ENCODE measurements around the gene MTERF1.
A peak's percentile ranks its signal among the peaks of the same experiment; 100 is the strongest.
"Not testable (repeated sequence)": the region's sequence is repeated elsewhere in the genome, so short reads cannot be mapped to it uniquely, and the experiment has no call there.

Gene MTERF1

GRCh38 chr7:91898240-91898992 lies 17.9 kb upstream of the MTERF1 start:
- Histone ChIP-seq H2AK5ac (ENCODE audit: low read length, severe bottlenecking) (no peak overlapping the region), H4K8ac (ENCODE audit: low read length) (no peak overlapping the region), H3K4me3 (ENCODE audit: insufficient read depth in 1 of 2, low read depth in 1 of 2, low read length in 2 of 2) (no peak overlapping the region), H4K91ac (ENCODE audit: low read length) (no peak overlapping the region), H2BK12ac (ENCODE audit: low read length in 2 of 2) (no peak overlapping the region), H3K4ac (ENCODE audit: low read depth in 1 of 2, low read length in 2 of 2) (no peak overlapping the region), H3K9me3 (ENCODE audit: control insufficient read depth, low read length) (no peaks in the 10 kb centered on the region), H3K4me1 (ENCODE audit: control insufficient read depth, insufficient read depth, low read depth, low read length) (no peaks in the 10 kb centered on the region), H3K36me3 (ENCODE audit: control insufficient read depth in 1 of 2, insufficient read depth in 2 of 2, low read depth in 1 of 2, low read length in 2 of 2) (no peaks in the 10 kb centered on the region), H3K9ac (ENCODE audit: low read length) (no peak overlapping the region), H3K14ac (ENCODE audit: low read length in 2 of 2) (no peak overlapping the region), H3K23ac (ENCODE audit: low read length in 2 of 2) (no peak overlapping the region), H3K27me3 (ENCODE audit: control insufficient read depth in 1 of 2, insufficient read depth in 1 of 2, low read length in 2 of 2) (no peaks in the 10 kb centered on the region), H3K27ac (ENCODE audit: low read length, poor library complexity, severe bottlenecking) (no peak overlapping the region), H3K79me1 (replicated peaks; ENCODE audit: low read length, poor library complexity, severe bottlenecking) (no peaks in the 10 kb centered on the region), H3K18ac (ENCODE audit: low read depth in 1 of 2, low read length in 2 of 2) (no peak overlapping the region), H2BK5ac (ENCODE audit: low read depth, low read length, poor library complexity, severe bottlenecking) (no peak overlapping the region), H3K4me2 (ENCODE audit: low read length, poor library complexity, severe bottlenecking) (no peak overlapping the region), H2BK120ac (ENCODE audit: low read depth, low read length) (no peak overlapping the region), H2BK15ac (ENCODE audit: low read depth, poor library complexity, severe bottlenecking) (no peak overlapping the region), H2AFZ (ENCODE audit: low read depth, low read length) (no peak overlapping the region)
- no peak for DNase-seq
- 90% methylated on average over 8 of the region's 10 CpGs for WGBS

GRCh38 chr7:91894781-91895480 lies 14.4 kb upstream of the MTERF1 start:
- no peaks in the 10 kb centered on the region for H3K9me3 ChIP-seq (ENCODE audit: control insufficient read depth, low read length)
- no peak overlapping the region for H2BK120ac ChIP-seq (ENCODE audit: low read depth, low read length)
- no peak overlapping the region for H2BK5ac ChIP-seq (ENCODE audit: low read depth, low read length, poor library complexity, severe bottlenecking)
- H2AFZ ChIP-seq (ENCODE audit: low read depth, low read length): no peak overlapping the region
- peak; percentile 67 for DNase-seq
- 47% methylated on average over 1 of the region's 1 CpG for WGBS
- H4K8ac ChIP-seq (ENCODE audit: low read length): no peak overlapping the region
- H2AK5ac ChIP-seq (ENCODE audit: low read length, severe bottlenecking): no peak overlapping the region
- H3K14ac ChIP-seq (ENCODE audit: low read length in 2 of 2): no peak overlapping the region
- no peak overlapping the region for H3K4me3 ChIP-seq (ENCODE audit: insufficient read depth in 1 of 2, low read depth in 1 of 2, low read length in 2 of 2)
- H3K23ac ChIP-seq (ENCODE audit: low read length in 2 of 2): no peak overlapping the region
- H3K4ac ChIP-seq (ENCODE audit: low read depth in 1 of 2, low read length in 2 of 2): no peak overlapping the region
- H3K36me3 ChIP-seq (ENCODE audit: control insufficient read depth in 1 of 2, insufficient read depth in 2 of 2, low read depth in 1 of 2, low read length in 2 of 2): no peaks in the 10 kb centered on the region
- H4K91ac ChIP-seq (ENCODE audit: low read length): no peak overlapping the region
- peak overlapping the region; percentile 0 for H3K9ac ChIP-seq (ENCODE audit: low read length)
- no peaks in the 10 kb centered on the region for H3K4me1 ChIP-seq (ENCODE audit: control insufficient read depth, insufficient read depth, low read depth, low read length)
- no peak overlapping the region for H2BK12ac ChIP-seq (ENCODE audit: low read length in 2 of 2)
- H3K4me2 ChIP-seq (ENCODE audit: low read length, poor library complexity, severe bottlenecking): no peak overlapping the region
- H3K27ac ChIP-seq (ENCODE audit: low read length, poor library complexity, severe bottlenecking): no peak overlapping the region
- no peak overlapping the region for H2BK15ac ChIP-seq (ENCODE audit: low read depth, poor library complexity, severe bottlenecking)
- H3K27me3 ChIP-seq (ENCODE audit: control insufficient read depth in 1 of 2, insufficient read depth in 1 of 2, low read length in 2 of 2): no peaks in the 10 kb centered on the region
- no peaks in the 10 kb centered on the region for H3K79me1 ChIP-seq (replicated peaks; ENCODE audit: low read length, poor library complexity, severe bottlenecking)
- no peak overlapping the region for H3K18ac ChIP-seq (ENCODE audit: low read depth in 1 of 2, low read length in 2 of 2)

- not testable (repeated sequence) for H3K9me3 ChIP-seq (ENCODE audit: control insufficient read depth, low read length); H3K14ac ChIP-seq (ENCODE audit: low read length in 2 of 2); H3K9ac ChIP-seq (ENCODE audit: low read length); H4K91ac ChIP-seq (ENCODE audit: low read length); H3K23ac ChIP-seq (ENCODE audit: low read length in 2 of 2); DNase-seq; H2BK15ac ChIP-seq (ENCODE audit: low read depth, poor library complexity, severe bottlenecking); H3K27me3 ChIP-seq (ENCODE audit: control insufficient read depth in 1 of 2, insufficient read depth in 1 of 2, low read length in 2 of 2); H4K8ac ChIP-seq (ENCODE audit: low read length); H3K4ac ChIP-seq (ENCODE audit: low read depth in 1 of 2, low read length in 2 of 2); H2BK5ac ChIP-seq (ENCODE audit: low read depth, low read length, poor library complexity, severe bottlenecking); H3K36me3 ChIP-seq (ENCODE audit: control insufficient read depth in 1 of 2, insufficient read depth in 2 of 2, low read depth in 1 of 2, low read length in 2 of 2); H3K4me1 ChIP-seq (ENCODE audit: control insufficient read depth, insufficient read depth, low read depth, low read length); H2BK120ac ChIP-seq (ENCODE audit: low read depth, low read length); H3K4me2 ChIP-seq (ENCODE audit: low read length, poor library complexity, severe bottlenecking); H2AK5ac ChIP-seq (ENCODE audit: low read length, severe bottlenecking); H3K4me3 ChIP-seq (ENCODE audit: insufficient read depth in 1 of 2, low read depth in 1 of 2, low read length in 2 of 2); H2BK12ac ChIP-seq (ENCODE audit: low read length in 2 of 2); H3K27ac ChIP-seq (ENCODE audit: low read length, poor library complexity, severe bottlenecking); H2AFZ ChIP-seq (ENCODE audit: low read depth, low read length); H3K79me1 ChIP-seq (replicated peaks; ENCODE audit: low read length, poor library complexity, severe bottlenecking)
- peak overlapping the region; percentile 1 to 50 for H3K18ac ChIP-seq (ENCODE audit: low read depth in 1 of 2, low read length in 2 of 2)
- WGBS: 98% methylated on average over 4 of the region's 5 CpGs
Observed at GRCh38 chr7:91893699-91894098, 13.2 kb upstream of the MTERF1 start.

- no peaks in the 10 kb centered on the region for H3K9me3 ChIP-seq (ENCODE audit: control insufficient read depth, low read length)
- H3K4ac ChIP-seq (ENCODE audit: low read depth in 1 of 2, low read length in 2 of 2): no peak overlapping the region
- no peaks in the 10 kb centered on the region for H3K4me1 ChIP-seq (ENCODE audit: control insufficient read depth, insufficient read depth, low read depth, low read length)
- H3K79me1 ChIP-seq (replicated peaks; ENCODE audit: low read length, poor library complexity, severe bottlenecking): no peaks in the 10 kb centered on the region
- H4K91ac ChIP-seq (ENCODE audit: low read length): no peak overlapping the region
- H4K8ac ChIP-seq (ENCODE audit: low read length): no peak overlapping the region
- no peak overlapping the region for H3K14ac ChIP-seq (ENCODE audit: low read length in 2 of 2)
- H2BK12ac ChIP-seq (ENCODE audit: low read length in 2 of 2): peak overlapping the region in 1 of 2 experiments; percentile 52
- 18% methylated on average over 1 of the region's 2 CpGs for whole genome bisulfite sequencing
- H2AFZ ChIP-seq (ENCODE audit: low read depth, low read length): no peak overlapping the region
- peak; percentile 39 for DNase-seq
- peak overlapping the region; percentile 51 for H3K9ac ChIP-seq (ENCODE audit: low read length)
- H2BK15ac ChIP-seq (ENCODE audit: low read depth, poor library complexity, severe bottlenecking): no peak overlapping the region
- no peaks in the 10 kb centered on the region for H3K36me3 ChIP-seq (ENCODE audit: control insufficient read depth in 1 of 2, insufficient read depth in 2 of 2, low read depth in 1 of 2, low read length in 2 of 2)
- no peak overlapping the region for H3K4me3 ChIP-seq (ENCODE audit: insufficient read depth in 1 of 2, low read depth in 1 of 2, low read length in 2 of 2)
- no peak overlapping the region for H3K27ac ChIP-seq (ENCODE audit: low read length, poor library complexity, severe bottlenecking)
- H2BK120ac ChIP-seq (ENCODE audit: low read depth, low read length): no peak overlapping the region
- no peak overlapping the region for H3K4me2 ChIP-seq (ENCODE audit: low read length, poor library complexity, severe bottlenecking)
- no peaks in the 10 kb centered on the region for H3K27me3 ChIP-seq (ENCODE audit: control insufficient read depth in 1 of 2, insufficient read depth in 1 of 2, low read length in 2 of 2)
- H3K18ac ChIP-seq (ENCODE audit: low read depth in 1 of 2, low read length in 2 of 2): no peak overlapping the region
- no peak overlapping the region for H2AK5ac ChIP-seq (ENCODE audit: low read length, severe bottlenecking)
- H2BK5ac ChIP-seq (ENCODE audit: low read depth, low read length, poor library complexity, severe bottlenecking): no peak overlapping the region
- no peak overlapping the region for H3K23ac ChIP-seq (ENCODE audit: low read length in 2 of 2)
Observed at GRCh38 chr7:91892821-91893340, 12.4 kb upstream of the MTERF1 start.
